Glutamatergic neuron (in vitro differentiated cells): ENCODE measurements around the gene ADGRF3. TPM values are rescaled to one million over a fixed set of nuclear protein-coding genes. Genes with fewer than 3 reads are reported as not detected.

ENCODE experiments used
- DNase-seq: peaks from one replicate; pipeline ENCODE4 v3.0.0; 2022
- H3K27ac Mint-ChIP-seq: one replicate; pipeline ENCODE4 v1.8.0; 2020; ENCODE audit warnings: mild to moderate bottlenecking, mixed read lengths, inconsistent platforms; ENCODE audit not compliant: unreplicated experiment
- H3K27me3 Mint-ChIP-seq: one replicate; pipeline ENCODE4 v1.8.0; 2020; ENCODE audit warnings: mild to moderate bottlenecking, moderate library complexity, mixed read lengths, inconsistent platforms; ENCODE audit not compliant: unreplicated experiment
- H3K36me3 Mint-ChIP-seq: one replicate; pipeline ENCODE4 v1.8.0; 2020; ENCODE audit warnings: mild to moderate bottlenecking, mixed read lengths, inconsistent platforms; ENCODE audit not compliant: unreplicated experiment
- H3K4me1 Mint-ChIP-seq: one replicate; pipeline ENCODE4 v1.8.0; 2020; ENCODE audit warnings: mild to moderate bottlenecking, low read depth, mixed read lengths, inconsistent platforms; ENCODE audit not compliant: unreplicated experiment
- H3K4me3 Mint-ChIP-seq: one replicate; pipeline ENCODE4 v1.8.0; 2020; ENCODE audit warnings: mild to moderate bottlenecking, mixed read lengths, inconsistent platforms; ENCODE audit not compliant: unreplicated experiment
- H3K9me3 Mint-ChIP-seq: one replicate; pipeline ENCODE4 v1.8.0; 2020; ENCODE audit warnings: mild to moderate bottlenecking, moderate library complexity, mixed read lengths, inconsistent platforms; ENCODE audit not compliant: unreplicated experiment
- total RNA-seq: library from RNA; stranded (reverse); fragmentation: NEBNext Ultra II Directional; extraction: Animal tissue kit (Norgen Biotek cat#: 25700); gene quantifications from one replicate; pipeline ENCODE4 v1.2.1, GENCODE V29; 2021; ENCODE audit not compliant: unreplicated experiment
- TF ChIP-seq, protein P1 (sequence below): fragments of 200-600 bp; sonication (generic); IDR thresholded peaks from one replicate; pipeline ENCODE4 v1.5.0; 2021; ENCODE audit not compliant: partially characterized antibody, unreplicated experiment

ADGRF3 gene
- total RNA-seq, 1 donor from 2014 or later: 0.54 TPM

DNA sequence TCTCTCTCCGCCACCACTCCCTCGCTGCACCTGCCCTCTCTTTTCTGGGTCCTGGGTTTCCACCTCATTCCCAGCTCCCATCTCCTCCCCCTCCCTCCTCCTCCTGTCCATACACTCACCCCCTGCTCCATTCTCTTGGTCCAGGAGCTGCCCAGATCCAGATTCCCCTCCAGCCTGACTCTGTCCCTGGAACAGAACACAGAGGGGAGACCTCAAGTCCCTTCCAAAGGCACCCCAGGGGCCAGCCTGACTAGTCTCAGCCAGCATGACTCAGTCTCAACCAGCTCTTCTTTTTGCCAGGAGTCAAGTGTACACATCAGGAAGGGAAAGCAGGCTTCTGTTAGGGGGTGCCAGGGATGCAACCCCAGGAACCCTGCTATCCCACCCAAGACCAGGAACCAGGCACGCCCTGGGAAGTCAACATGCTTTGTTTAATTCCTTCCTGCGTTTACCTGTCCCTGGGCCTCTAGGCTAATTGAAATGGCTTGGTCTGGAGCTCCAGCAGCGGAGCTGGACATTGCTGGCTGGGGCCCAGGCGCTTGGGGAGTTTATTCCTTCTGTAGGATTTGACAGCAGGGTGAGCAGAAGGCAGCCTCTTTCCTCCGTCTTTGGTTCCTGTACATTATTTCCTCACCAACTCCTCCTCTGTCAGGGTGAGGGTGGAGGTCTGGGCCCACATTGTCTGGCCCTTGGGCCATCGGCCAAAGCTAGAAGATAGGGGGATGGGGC, 29.0 kb downstream of the ADGRF3 start:
- H3K4me3 Mint-ChIP-seq: no peak overlapping the region

DNA sequence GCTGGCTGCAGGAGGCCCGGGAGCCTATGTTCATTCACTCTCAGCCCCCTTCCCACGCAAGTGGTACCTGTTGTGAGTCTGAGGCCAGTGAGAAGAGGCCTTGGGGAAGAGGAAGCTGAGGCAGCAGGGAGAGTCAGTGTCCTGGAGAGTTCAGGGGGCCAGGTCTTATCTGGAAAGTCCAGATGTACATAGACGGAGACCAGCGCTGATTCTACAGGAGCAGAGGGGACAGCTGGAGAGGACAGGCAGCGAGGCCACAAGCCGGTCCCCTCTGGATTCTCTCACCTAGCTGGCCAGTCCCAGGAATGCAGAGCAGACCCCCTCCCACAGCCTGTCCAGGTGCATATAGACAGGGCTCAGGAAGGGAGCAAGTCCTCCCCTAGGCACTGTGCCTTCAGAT, 29.7 kb downstream of the ADGRF3 start:
- no peaks in the 10 kb centered on the region for H3K9me3 Mint-ChIP-seq
- DNase-seq: no peak
- no peak overlapping the region for H3K4me3 Mint-ChIP-seq
- H3K27ac Mint-ChIP-seq: no peak overlapping the region
- peaks cover 8% of the 10 kb centered on the region for H3K27me3 Mint-ChIP-seq
- TF ChIP-seq, protein P1, sequence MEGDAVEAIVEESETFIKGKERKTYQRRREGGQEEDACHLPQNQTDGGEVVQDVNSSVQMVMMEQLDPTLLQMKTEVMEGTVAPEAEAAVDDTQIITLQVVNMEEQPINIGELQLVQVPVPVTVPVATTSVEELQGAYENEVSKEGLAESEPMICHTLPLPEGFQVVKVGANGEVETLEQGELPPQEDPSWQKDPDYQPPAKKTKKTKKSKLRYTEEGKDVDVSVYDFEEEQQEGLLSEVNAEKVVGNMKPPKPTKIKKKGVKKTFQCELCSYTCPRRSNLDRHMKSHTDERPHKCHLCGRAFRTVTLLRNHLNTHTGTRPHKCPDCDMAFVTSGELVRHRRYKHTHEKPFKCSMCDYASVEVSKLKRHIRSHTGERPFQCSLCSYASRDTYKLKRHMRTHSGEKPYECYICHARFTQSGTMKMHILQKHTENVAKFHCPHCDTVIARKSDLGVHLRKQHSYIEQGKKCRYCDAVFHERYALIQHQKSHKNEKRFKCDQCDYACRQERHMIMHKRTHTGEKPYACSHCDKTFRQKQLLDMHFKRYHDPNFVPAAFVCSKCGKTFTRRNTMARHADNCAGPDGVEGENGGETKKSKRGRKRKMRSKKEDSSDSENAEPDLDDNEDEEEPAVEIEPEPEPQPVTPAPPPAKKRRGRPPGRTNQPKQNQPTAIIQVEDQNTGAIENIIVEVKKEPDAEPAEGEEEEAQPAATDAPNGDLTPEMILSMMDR: no peak
- H3K36me3 Mint-ChIP-seq: no peaks in the 10 kb centered on the region
- peaks cover 2% of the 10 kb centered on the region for H3K4me1 Mint-ChIP-seq

More for the DNA sequence above, 29.0 kb downstream of the ADGRF3 start:
- peaks cover 8% of the 10 kb centered on the region for H3K27me3 Mint-ChIP-seq
- TF ChIP-seq, protein P1: no peak
- no peaks in the 10 kb centered on the region for H3K36me3 Mint-ChIP-seq
- H3K4me1 Mint-ChIP-seq: peaks cover 2% of the 10 kb centered on the region
- DNase-seq: no peak
- H3K27ac Mint-ChIP-seq: no peak overlapping the region
- H3K9me3 Mint-ChIP-seq: no peaks in the 10 kb centered on the region

DNA sequence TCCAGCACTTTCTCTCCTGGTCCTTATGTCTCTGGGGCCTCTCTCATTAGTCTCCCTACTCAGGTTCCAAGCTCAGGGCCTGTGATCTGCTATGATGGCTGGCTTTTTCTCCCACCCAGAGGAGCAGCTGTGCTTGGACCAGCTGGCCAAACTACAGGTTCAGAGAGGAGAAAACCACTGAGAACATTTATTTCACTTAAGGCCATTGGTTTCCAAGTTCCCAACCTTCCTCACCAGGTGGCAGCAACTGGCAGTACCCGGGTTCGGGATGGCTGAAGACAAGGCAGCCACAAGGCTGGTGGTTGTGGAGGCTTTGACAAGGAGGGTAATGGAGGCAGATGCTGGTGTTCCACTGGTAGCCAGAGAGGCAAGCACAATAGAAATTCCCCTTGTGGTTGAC, 30.5 kb downstream of the ADGRF3 start:
- Mint-ChIP-seq H3K4me1 (peaks cover under 1% of the 10 kb centered on the region), H3K27me3 (peaks cover 8% of the 10 kb centered on the region), H3K9me3 (no peaks in the 10 kb centered on the region), H3K27ac (no peak overlapping the region), H3K36me3 (no peaks in the 10 kb centered on the region), H3K4me3 (no peak overlapping the region)
- no peak for DNase-seq
- TF ChIP-seq, protein P1: no peak

DNA sequence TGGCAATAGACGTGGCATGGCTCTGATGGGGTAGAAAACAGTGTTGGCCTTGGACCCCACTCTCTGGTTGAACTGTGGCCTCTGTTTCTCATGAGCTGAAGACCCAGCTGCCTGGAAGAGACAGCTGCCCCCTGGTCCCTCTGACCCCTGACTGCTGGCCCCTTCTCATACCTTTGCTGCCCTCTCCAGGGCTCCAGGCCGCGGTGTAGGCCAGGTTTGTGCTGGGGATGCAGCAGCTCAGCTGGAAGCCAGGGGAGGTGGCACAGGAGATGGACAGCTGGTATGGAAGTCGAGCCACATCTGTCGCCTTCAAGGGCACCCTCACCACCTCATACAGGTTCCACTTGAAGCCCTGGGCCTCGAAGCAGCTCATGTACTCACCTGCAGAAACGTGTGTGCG, 32.3 kb downstream of the ADGRF3 start:
- Mint-ChIP-seq H3K27me3 (peaks cover 8% of the 10 kb centered on the region), H3K4me1 (no peaks in the 10 kb centered on the region), H3K4me3 (no peak overlapping the region), H3K27ac (no peak overlapping the region), H3K36me3 (no peaks in the 10 kb centered on the region), H3K9me3 (no peaks in the 10 kb centered on the region)
- DNase-seq: no peak
- TF ChIP-seq, protein P1: no peak

DNA sequence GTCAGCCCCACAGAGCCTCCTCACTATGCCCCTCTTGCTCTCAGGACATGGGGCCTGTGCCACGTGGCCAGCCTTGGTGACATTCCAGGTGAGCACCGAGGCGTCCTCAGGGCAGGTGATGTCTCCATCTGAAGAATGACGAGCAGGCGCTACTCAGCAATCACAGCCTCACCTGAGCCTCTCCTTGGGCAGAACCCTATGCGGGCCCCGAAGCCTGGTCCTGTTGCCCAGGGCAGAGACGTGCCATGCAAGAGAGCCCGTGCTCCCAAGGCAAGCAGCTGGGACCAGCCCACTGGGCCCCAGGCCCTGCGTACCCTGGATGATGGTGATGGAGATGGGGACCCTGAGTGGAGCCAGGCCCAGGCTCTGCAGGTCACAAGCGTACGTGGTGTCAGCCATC, 33.1 kb downstream of the ADGRF3 start:
- Mint-ChIP-seq H3K27me3 (peaks cover 8% of the 10 kb centered on the region), H3K27ac (no peak overlapping the region), H3K4me1 (no peaks in the 10 kb centered on the region), H3K9me3 (no peaks in the 10 kb centered on the region), H3K4me3 (no peak overlapping the region), H3K36me3 (no peaks in the 10 kb centered on the region)
- no peak for DNase-seq
- TF ChIP-seq, protein P1: no peak
